ENCODE data around the gene MKKS. TPM values are rescaled to one million over a fixed set of nuclear protein-coding genes. Genes with fewer than 3 reads are reported as not detected.

MKKS gene
- total and polyA plus RNA-seq, 9 of the 15 experiments (the other 6 are each of a cell fraction or from before 2014, with no cell fraction given): 6.8 to 26.8 (median 12.0) TPM

GRCh38 chr20:10390709-10391108 lies 43.3 kb downstream of the MKKS start:
- DNase-seq (ENCODE audit: extremely low read depth in 1 of 4, low spot score in 3 of 4): no peak
- Histone ChIP-seq H3K4me3 (no peak overlapping the region), H3K9ac (ENCODE audit: insufficient read depth in 1 of 2, low read depth in 2 of 2, low read length in 2 of 2) (no peak overlapping the region), H2AFZ (ENCODE audit: low read depth, low read length) (no peak overlapping the region), H3K9me1 (ENCODE audit: control insufficient read depth, insufficient read depth, low read length) (no peaks in the 10 kb centered on the region), H4K20me1 (replicated peaks; ENCODE audit: control insufficient read depth, insufficient read depth, low read length) (no peaks in the 10 kb centered on the region), H3K27me3 (ENCODE audit: control insufficient read depth in 2 of 2, insufficient read depth in 2 of 2, low read length in 2 of 2) (no peaks in the 10 kb centered on the region; a peak in 1 of 5 replicates), H3K9me3 (replicated peaks; ENCODE audit: control insufficient read depth, insufficient read depth, low read depth, low read length) (no peaks in the 10 kb centered on the region), H3K27ac (ENCODE audit: extremely low read depth, low read depth, low read length) (no peak overlapping the region), H3K4me1 (replicated peaks in 1 of 2; ENCODE audit: control insufficient read depth in 2 of 2, insufficient read depth in 2 of 2, low read length in 2 of 2) (no peaks in the 10 kb centered on the region), H3K36me3 (ENCODE audit: control insufficient read depth, insufficient read depth, low read length) (no peaks in the 10 kb centered on the region), H3K4me2 (ENCODE audit: insufficient read depth, low read length) (no peak overlapping the region), H3K79me2 (ENCODE audit: control insufficient read depth, insufficient read depth, low read length) (no peaks in the 10 kb centered on the region)
- BruUV-seq (replicated peaks): no TSS peak
- ATAC-seq: no peak
- FAIRE-seq: no peak
- ChIA-PET CTCF (ENCODE audit: low intra/inter-chr PET ratio) (no interaction called here), POLR2A (no interaction called here)
- intact Hi-C loops (cut with micrococcal nuclease) (no loop called here), in situ Hi-C loops (cut with MboI) (no loop called here)
- 27% methylated on average over 2 of the region's 2 CpGs for WGBS (ENCODE audit: insufficient coverage, low coverage, missing lambda C conversion rate)
- TF ChIP-seq ELK3 (CRISPR knock-in tag; IDR thresholded peaks at IDR 0.05): no peak
- TF ChIP-seq ZSCAN32 (CRISPR knock-in tag; IDR thresholded peaks at IDR 0.05): no peak
- TF ChIP-seq CCAR2 (IDR thresholded peaks at IDR 0.05; ENCODE audit: low read depth, low read length): no peak
- no peak for TF ChIP-seq BRD9 (IDR thresholded peaks at IDR 0.05; ENCODE audit: low read depth, partially characterized antibody)
- no peak for TF ChIP-seq MECOM (CRISPR knock-in tag; IDR thresholded peaks at IDR 0.05)
- TF ChIP-seq ZC3H8 (IDR thresholded peaks at IDR 0.05): no peak
- no peak for TF ChIP-seq ZFP91 (CRISPR knock-in tag; IDR thresholded peaks at IDR 0.05)
